HG03342 (cell line): Measurements from ENCODE around the gene NXF1.
"Not testable (repeated sequence)": the region's sequence is repeated elsewhere in the genome, so short reads cannot be mapped to it uniquely, and the experiment has no call there.

Experiments
- ATAC-seq: cut with Tn5 transposase; IDR thresholded peaks from one replicate; pipeline ENCODE4 v1.9.1; 2021; ENCODE audit warnings: mild to moderate bottlenecking, moderate library complexity; ENCODE audit not compliant: unreplicated experiment

The NXF1 gene

GRCh38 chr11:62788991-62789390 lies 16.2 kb downstream of the NXF1 start:
- ATAC-seq: no peak

GRCh38 chr11:62787005-62787759 lies 18.1 kb downstream of the NXF1 start, which contains the start of gene TMEM179B:
Gene TMEM179B (plus strand): TSS chr11:62787402. CDS start chr11:62787432, 30 bp downstream.
- peak; percentile 69 for ATAC-seq

- peak; percentile 57 for ATAC-seq
These were observed 18.8 kb downstream of the NXF1 start for GRCh38 chr11:62786318-62787004.

- ATAC-seq: no peak
These were observed 22.5 kb downstream of the NXF1 start for GRCh38 chr11:62782753-62783152.

GRCh38 chr11:62778441-62778840 lies 26.8 kb downstream of the NXF1 start:
- ATAC-seq: no peak

GRCh38 chr11:62777389-62777788 lies 27.9 kb downstream of the NXF1 start:
- no peak for ATAC-seq

GRCh38 chr11:62775646-62776045 lies 29.6 kb downstream of the NXF1 start:
- no peak for ATAC-seq

GRCh38 chr11:62774407-62774806 lies 30.8 kb downstream of the NXF1 start:
- ATAC-seq: no peak

- peak; percentile 75 for ATAC-seq
These were observed 33.9 kb downstream of the NXF1 start, which contains the start of gene TAF6L for GRCh38 chr11:62771144-62772021. Gene TAF6L (plus strand): TSS chr11:62771396. CDS start chr11:62775784, 4,388 bp downstream.

GRCh38 chr11:62770778-62771143 lies 34.5 kb downstream of the NXF1 start:
- ATAC-seq: no peak

- ATAC-seq: not testable (repeated sequence)
These were observed 44.4 kb downstream of the NXF1 start for GRCh38 chr11:62760867-62761227.

GRCh38 chr11:62757846-62758788 lies 47.1 kb downstream of the NXF1 start:
- no peak for ATAC-seq

GRCh38 chr11:62755086-62755615 lies 50.1 kb downstream of the NXF1 start:
- no peak for ATAC-seq

GRCh38 chr11:62753736-62754603 lies 51.3 kb downstream of the NXF1 start, which contains the start of gene ZBTB3:
Gene ZBTB3 (minus strand): TSS chr11:62754160. CDS start chr11:62753664, 496 bp downstream.
- peak; percentile 93 for ATAC-seq

GRCh38 chr11:62752994-62753735 lies 52.1 kb downstream of the NXF1 start:
- peak; percentile 3 for ATAC-seq

GRCh38 chr11:62752177-62752785 lies 53.0 kb downstream of the NXF1 start:
- no peak for ATAC-seq

GRCh38 chr11:62749931-62750330 lies 55.3 kb downstream of the NXF1 start:
- ATAC-seq: not testable (repeated sequence)
